Measurements from ENCODE around the gene SMURF1. TPM values are rescaled to one million over a fixed set of nuclear protein-coding genes. Genes with fewer than 3 reads are reported as not detected.

SMURF1 gene
- total and polyA plus RNA-seq, 4 donors = 2.9 to 16.8 (median 5.9) TPM

- Histone ChIP-seq H3K27me3 (ENCODE audit: control insufficient read depth in 4 of 4, insufficient read depth in 4 of 4, low read length in 3 of 4) (no peaks in the 10 kb centered on the region), H3K4me1 (ENCODE audit: control insufficient read depth in 4 of 4, insufficient read depth in 4 of 4, low read length in 3 of 4) (peaks cover 0 to 7% (median 5%) of the 10 kb centered on the region in 4 donors), H3K4me3 (ENCODE audit: low read depth in 1 of 3, low read length in 3 of 3) (no peak overlapping the region), H3K27ac (ENCODE audit: low read depth in 1 of 2, low read length in 2 of 2) (no peak overlapping the region), H3K9me3 (ENCODE audit: control insufficient read depth in 4 of 4, low read length in 3 of 4) (no peaks in the 10 kb centered on the region), H3K9ac (ENCODE audit: low read depth in 1 of 2, low read length in 2 of 2) (no peak overlapping the region), H3K36me3 (ENCODE audit: control insufficient read depth in 4 of 4, insufficient read depth in 3 of 4, low read depth in 1 of 4, low read length in 3 of 4) (peaks cover 0 to 10% (median 5%) of the 10 kb centered on the region in 4 donors)
- TF ChIP-seq EGR1 (IDR thresholded peaks at IDR 0.05; ENCODE audit: low read depth in 2 of 2) = no peak
- no peak for TF ChIP-seq HNF4G (IDR thresholded peaks at IDR 0.05)
- no peak for TF ChIP-seq RXRA (IDR thresholded peaks at IDR 0.05)
- no peak for TF ChIP-seq FOXA1 (IDR thresholded peaks at IDR 0.05)
- TF ChIP-seq JUND (IDR thresholded peaks at IDR 0.05) = no peak
- no peak for TF ChIP-seq GABPA (IDR thresholded peaks at IDR 0.05 in 1 of 2, conservative IDR thresholded peaks at IDR 0.05 in 1 of 2)
- no peak for TF ChIP-seq RAD21 (IDR thresholded peaks at IDR 0.05)
- TF ChIP-seq MAX (IDR thresholded peaks at IDR 0.05) = no peak
- no peak for TF ChIP-seq ZBTB33 (IDR thresholded peaks at IDR 0.05)
- no peak for TF ChIP-seq ATF3 (IDR thresholded peaks at IDR 0.05)
- no peak for TF ChIP-seq CTCF (IDR thresholded peaks at IDR 0.05; ENCODE audit: low read depth, low read length, missing input control)
- no peak for TF ChIP-seq SP1 (IDR thresholded peaks at IDR 0.05)
- TF ChIP-seq HNF4A (conservative IDR thresholded peaks at IDR 0.05) = no peak
- no peak for TF ChIP-seq FOXA2 (IDR thresholded peaks at IDR 0.05)
- TF ChIP-seq TAF1 (conservative IDR thresholded peaks at IDR 0.05) = no peak
- TF ChIP-seq YY1 (IDR thresholded peaks at IDR 0.05) = no peak
- no peak for TF ChIP-seq REST (IDR thresholded peaks at IDR 0.05)
- TF ChIP-seq NR2F2 (IDR thresholded peaks at IDR 0.05) = no peak
- 96% methylated on average over 3 of the region's 3 CpGs for WGBS
- no peak for DNase-seq (ENCODE audit: low spot score)
These were observed 123.5 kb downstream of the SMURF1 start for GRCh38 chr7:99020413-99020715.
